Activated T-cell treated with anti-CD3 and anti-CD28 coated beads, Interleukin-2, amount 50 U/mL, for 4 hours (primary cell): ENCODE results near the gene WNT9B. TPM values are rescaled to one million over a fixed set of nuclear protein-coding genes. Genes with fewer than 3 reads are reported as not detected.

ENCODE experiments used
- ATAC-seq, 2 donors: fragments of 200-7000 bp; cut with Tn5 transposase; one replicate each; pipeline ENCODE4 v1.10.0; 2021
- DNase-seq: peaks from one replicate; pipeline ENCODE4 v3.0.0-alpha.2; 2020
- H3K27me3 Mint-ChIP-seq: one replicate; pipeline ENCODE4 v1.8.0; 2021; ENCODE audit warnings: low read depth, mixed read lengths
- H3K36me3 Mint-ChIP-seq: one replicate; pipeline ENCODE4 v1.8.0; 2022; ENCODE audit warnings: mixed read lengths; ENCODE audit not compliant: insufficient read depth
- H3K4me1 Mint-ChIP-seq: one replicate; pipeline ENCODE4 v1.8.0; 2021; ENCODE audit warnings: low read depth, mixed read lengths
- H3K4me3 Mint-ChIP-seq: one replicate; pipeline ENCODE4 v1.8.0; 2021; ENCODE audit warnings: mild to moderate bottlenecking, moderate library complexity, mixed read lengths
- H3K9me3 Mint-ChIP-seq: one replicate; pipeline ENCODE4 v1.8.0; 2021; ENCODE audit warnings: mixed read lengths
- total RNA-seq, 3 donors: library from RNA; stranded (reverse); gene quantifications; one replicate each; pipeline ENCODE4 v1.2.1, GENCODE V29; 2021

WNT9B gene
- total RNA-seq, 3 donors from 2014 or later: not detected

GRCh38 chr17:46889992-46890564 lies 38.7 kb downstream of the WNT9B start:
- Mint-ChIP-seq H3K27me3 (peaks cover 11% of the 10 kb centered on the region), H3K4me3 (no peak overlapping the region), H3K4me1 (no peaks in the 10 kb centered on the region), H3K36me3 (no peaks in the 10 kb centered on the region), H3K9me3 (no peaks in the 10 kb centered on the region)
- DNase-seq (no peak), ATAC-seq (no peak)

- ATAC-seq: no peak
- no peaks in the 10 kb centered on the region for H3K9me3 Mint-ChIP-seq
Measured at GRCh38 chr17:46890638-46891037, 39.3 kb downstream of the WNT9B start.

GRCh38 chr17:46892192-46892703 lies 40.9 kb downstream of the WNT9B start:
- no peak for DNase-seq
- Mint-ChIP-seq H3K27me3 (peaks cover 15% of the 10 kb centered on the region), H3K4me1 (no peaks in the 10 kb centered on the region), H3K4me3 (no peak overlapping the region), H3K36me3 (no peaks in the 10 kb centered on the region), H3K9me3 (no peaks in the 10 kb centered on the region)
- ATAC-seq: no peak

More at GRCh38 chr17:46890638-46891037, 39.3 kb downstream of the WNT9B start:
- no peak overlapping the region for H3K4me3 Mint-ChIP-seq
- no peaks in the 10 kb centered on the region for H3K4me1 Mint-ChIP-seq
- DNase-seq: no peak
- peaks cover 11% of the 10 kb centered on the region for H3K27me3 Mint-ChIP-seq
- H3K36me3 Mint-ChIP-seq: no peaks in the 10 kb centered on the region

- ATAC-seq: no peak
- no peaks in the 10 kb centered on the region for H3K4me1 Mint-ChIP-seq
- H3K9me3 Mint-ChIP-seq: peaks cover 6% of the 10 kb centered on the region
- peaks cover 19% of the 10 kb centered on the region for H3K27me3 Mint-ChIP-seq
- no peak for DNase-seq
- H3K36me3 Mint-ChIP-seq: no peaks in the 10 kb centered on the region
- H3K4me3 Mint-ChIP-seq: no peak overlapping the region
Measured at GRCh38 chr17:46894024-46894423, 42.6 kb downstream of the WNT9B start.

- Mint-ChIP-seq H3K4me1 (no peaks in the 10 kb centered on the region), H3K36me3 (no peaks in the 10 kb centered on the region), H3K27me3 (peaks cover 19% of the 10 kb centered on the region), H3K4me3 (no peak overlapping the region), H3K9me3 (peaks cover 6% of the 10 kb centered on the region)
- ATAC-seq: no peak
- no peak for DNase-seq
Measured at GRCh38 chr17:46894476-46895151, 43.2 kb downstream of the WNT9B start.

GRCh38 chr17:46895171-46895570 lies 43.8 kb downstream of the WNT9B start:
- no peaks in the 10 kb centered on the region for H3K36me3 Mint-ChIP-seq
- H3K4me3 Mint-ChIP-seq: no peak overlapping the region
- H3K9me3 Mint-ChIP-seq: peaks cover 6% of the 10 kb centered on the region
- DNase-seq: no peak
- H3K27me3 Mint-ChIP-seq: peaks cover 17% of the 10 kb centered on the region
- no peaks in the 10 kb centered on the region for H3K4me1 Mint-ChIP-seq
- no peak for ATAC-seq

- Mint-ChIP-seq H3K27me3 (peaks cover 20% of the 10 kb centered on the region), H3K4me3 (no peak overlapping the region), H3K4me1 (no peaks in the 10 kb centered on the region), H3K9me3 (peaks cover 6% of the 10 kb centered on the region), H3K36me3 (no peaks in the 10 kb centered on the region)
- DNase-seq (no peak), ATAC-seq (no peak)
Measured at GRCh38 chr17:46896991-46897390, 45.6 kb downstream of the WNT9B start.

- H3K9me3 Mint-ChIP-seq: peaks cover 6% of the 10 kb centered on the region
- no peaks in the 10 kb centered on the region for H3K36me3 Mint-ChIP-seq
- H3K4me3 Mint-ChIP-seq: no peak overlapping the region
- no peaks in the 10 kb centered on the region for H3K4me1 Mint-ChIP-seq
- DNase-seq (no peak), ATAC-seq (no peak)
- peaks cover 18% of the 10 kb centered on the region for H3K27me3 Mint-ChIP-seq
Measured at GRCh38 chr17:46898364-46898763, 47.0 kb downstream of the WNT9B start.

GRCh38 chr17:46898860-46899259 lies 47.5 kb downstream of the WNT9B start:
- no peak for ATAC-seq

GRCh38 chr17:46901291-46901690 lies 49.9 kb downstream of the WNT9B start:
- Mint-ChIP-seq H3K27me3 (peaks cover 21% of the 10 kb centered on the region), H3K9me3 (peaks cover 6% of the 10 kb centered on the region), H3K4me3 (no peak overlapping the region), H3K36me3 (no peaks in the 10 kb centered on the region), H3K4me1 (peaks cover 2% of the 10 kb centered on the region)
- ATAC-seq (no peak), DNase-seq (no peak)

More at GRCh38 chr17:46898860-46899259, 47.5 kb downstream of the WNT9B start:
- no peaks in the 10 kb centered on the region for H3K4me1 Mint-ChIP-seq
- DNase-seq: no peak
- peaks cover 18% of the 10 kb centered on the region for H3K27me3 Mint-ChIP-seq
- peaks cover 6% of the 10 kb centered on the region for H3K9me3 Mint-ChIP-seq
- no peak overlapping the region for H3K4me3 Mint-ChIP-seq
- no peaks in the 10 kb centered on the region for H3K36me3 Mint-ChIP-seq

- Mint-ChIP-seq H3K27me3 (peaks cover 11% of the 10 kb centered on the region), H3K4me1 (peaks cover 2% of the 10 kb centered on the region), H3K4me3 (no peak overlapping the region), H3K9me3 (no peaks in the 10 kb centered on the region), H3K36me3 (no peaks in the 10 kb centered on the region)
- ATAC-seq (no peak), DNase-seq (no peak)
Measured at GRCh38 chr17:46903762-46904672, 52.6 kb downstream of the WNT9B start.

GRCh38 chr17:46908068-46908737 lies 56.8 kb downstream of the WNT9B start:
- DNase-seq (no peak), ATAC-seq (no peak)
- H3K4me3 Mint-ChIP-seq: no peak overlapping the region
- peaks cover 2% of the 10 kb centered on the region for H3K4me1 Mint-ChIP-seq
- H3K36me3 Mint-ChIP-seq: no peaks in the 10 kb centered on the region
- peaks cover 4% of the 10 kb centered on the region for H3K27me3 Mint-ChIP-seq
- no peaks in the 10 kb centered on the region for H3K9me3 Mint-ChIP-seq

GRCh38 chr17:46910179-46910927 lies 59.0 kb downstream of the WNT9B start:
- no peaks in the 10 kb centered on the region for H3K9me3 Mint-ChIP-seq
- ATAC-seq (no peak), DNase-seq (no peak)
- peaks cover 2% of the 10 kb centered on the region for H3K4me1 Mint-ChIP-seq
- no peaks in the 10 kb centered on the region for H3K36me3 Mint-ChIP-seq
- H3K27me3 Mint-ChIP-seq: peaks cover 6% of the 10 kb centered on the region
- H3K4me3 Mint-ChIP-seq: no peak overlapping the region
